Activated T-cell treated with anti-CD3 and anti-CD28 coated beads, Interleukin-2, amount 50 U/mL, for 1 hour (primary cell): Measurements from ENCODE around the gene GAS7.

Experiments used
- DNase-seq: peaks from one replicate; pipeline ENCODE4 v3.0.0-alpha.2; 2020

The GAS7 gene

DNA sequence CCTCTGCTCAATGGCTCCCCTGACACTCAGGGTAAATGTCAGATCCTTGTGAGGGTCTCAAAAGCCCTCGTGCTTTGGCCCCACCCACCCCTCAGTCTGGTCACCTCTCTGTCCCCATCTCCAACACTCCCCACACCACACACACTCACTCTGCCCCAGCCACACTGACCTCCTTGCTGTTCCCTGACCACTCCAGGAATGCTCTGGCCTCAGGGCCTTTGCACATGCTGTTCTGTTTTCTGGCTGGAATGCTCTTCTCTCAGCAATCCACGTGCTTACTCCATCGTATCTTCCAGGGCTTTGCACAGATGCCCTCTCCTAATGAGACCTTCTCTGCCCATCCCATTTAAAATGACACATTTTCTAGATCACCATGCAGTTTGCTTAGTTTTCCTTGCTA is 28.2 kb downstream of the GAS7 start:
- DNase-seq: no peak

DNA sequence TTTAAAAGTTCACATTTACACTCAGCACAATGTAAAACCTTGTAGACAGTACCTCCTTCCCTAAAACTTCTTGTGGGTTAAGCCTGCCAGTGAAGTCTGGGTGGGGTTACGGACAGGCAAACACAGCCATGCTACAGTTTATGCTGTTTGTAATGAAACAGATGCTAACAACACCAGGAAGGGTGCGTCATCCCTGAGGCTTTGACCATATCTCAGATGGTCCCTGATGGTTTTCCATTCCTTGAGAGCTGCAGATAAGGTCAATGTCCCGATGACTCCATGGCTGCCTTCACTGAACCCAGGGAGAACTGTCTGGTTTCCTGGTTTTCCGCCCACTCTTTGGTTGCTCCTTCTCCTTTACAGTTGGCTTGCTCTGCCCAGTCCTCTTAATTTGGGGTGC is 29.1 kb downstream of the GAS7 start:
- no peak for DNase-seq

DNA sequence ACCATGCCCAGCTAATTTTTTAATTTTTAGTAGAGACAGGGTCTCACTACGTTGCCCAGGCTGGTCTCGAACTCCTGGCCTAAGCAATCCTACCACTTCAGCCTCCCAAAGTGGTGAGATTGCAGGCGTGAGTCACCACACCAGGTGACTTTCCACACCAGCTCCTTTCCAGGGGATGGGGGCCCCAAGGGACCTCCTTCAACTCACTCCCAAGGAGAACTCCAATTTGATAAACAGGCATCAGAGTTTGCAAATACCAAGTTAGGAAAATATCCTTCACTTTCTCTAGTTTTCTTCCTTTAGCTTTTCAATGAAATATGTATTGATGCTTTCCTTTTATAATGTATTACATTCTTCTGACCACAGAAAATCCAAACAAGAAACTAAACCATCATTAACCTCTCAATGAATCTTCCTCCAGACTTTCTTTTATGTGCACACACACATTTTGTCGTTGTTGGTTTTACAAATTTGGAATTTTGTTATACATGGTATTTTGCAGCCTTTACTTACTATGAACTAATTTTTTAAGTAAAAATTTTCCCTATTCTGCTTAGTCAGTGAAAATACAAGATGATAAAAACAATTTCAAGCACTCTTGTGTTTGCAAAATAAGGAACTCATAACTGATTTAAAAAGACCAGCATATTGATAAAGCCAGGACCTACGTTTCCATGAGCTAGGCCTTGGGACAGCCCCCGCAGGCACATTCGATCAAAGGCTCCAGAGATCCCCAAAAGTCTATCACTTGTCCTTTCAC is 32.0 kb downstream of the GAS7 start:
- no peak for DNase-seq

- DNase-seq: no peak
Observed at GRCh38 chr17:10162096-10162495, 36.3 kb downstream of the GAS7 start.

DNA sequence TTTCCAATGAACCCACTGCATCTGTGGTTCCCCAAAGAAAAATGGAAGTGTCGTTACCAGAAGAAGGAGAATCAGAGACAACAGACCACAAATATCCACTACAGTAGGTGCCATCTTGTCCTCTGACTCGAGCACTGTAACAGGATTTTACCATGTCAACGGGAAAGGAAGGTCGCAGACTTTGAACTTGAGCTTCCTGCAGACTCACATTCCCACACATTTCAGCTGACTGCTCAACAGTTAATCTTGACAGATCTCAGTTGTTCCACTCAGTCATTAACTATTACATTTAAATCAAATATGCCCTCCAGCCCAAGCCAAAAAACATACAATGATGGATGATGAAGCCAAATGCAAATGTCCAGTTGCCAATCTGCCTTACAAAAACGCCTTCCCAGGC is 37.0 kb downstream of the GAS7 start:
- no peak for DNase-seq

DNA sequence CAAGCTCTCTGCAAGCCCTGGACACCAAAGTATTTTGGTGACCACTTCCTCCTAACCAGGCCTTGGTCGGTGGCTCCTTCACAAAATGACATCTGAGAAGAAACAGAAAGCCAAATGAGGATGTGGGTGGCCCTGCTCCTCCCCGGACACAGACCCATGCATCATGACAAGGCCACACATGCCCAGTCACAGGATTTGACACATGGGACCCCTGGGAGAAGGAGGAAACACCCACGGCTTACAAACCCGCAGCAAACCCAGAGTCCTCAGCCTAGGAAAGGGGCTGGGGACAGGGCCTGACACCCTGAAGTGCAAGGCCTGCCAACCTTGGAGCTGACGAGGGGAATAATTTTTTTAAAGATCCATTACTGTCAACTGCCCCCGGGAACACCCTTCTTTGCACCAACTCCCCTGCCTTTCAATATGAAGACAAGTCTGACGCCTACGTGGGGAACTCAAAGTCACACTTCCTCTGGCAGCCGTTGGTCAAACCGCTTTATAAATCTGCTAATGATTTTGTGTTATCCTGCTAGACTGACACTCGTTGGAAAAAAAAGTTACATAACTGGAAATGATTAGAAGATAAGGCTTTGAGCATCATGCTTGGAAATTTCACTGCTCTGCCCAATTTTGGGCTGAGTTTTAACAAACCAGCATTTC is 41.3 kb downstream of the GAS7 start:
- DNase-seq: no peak

DNA sequence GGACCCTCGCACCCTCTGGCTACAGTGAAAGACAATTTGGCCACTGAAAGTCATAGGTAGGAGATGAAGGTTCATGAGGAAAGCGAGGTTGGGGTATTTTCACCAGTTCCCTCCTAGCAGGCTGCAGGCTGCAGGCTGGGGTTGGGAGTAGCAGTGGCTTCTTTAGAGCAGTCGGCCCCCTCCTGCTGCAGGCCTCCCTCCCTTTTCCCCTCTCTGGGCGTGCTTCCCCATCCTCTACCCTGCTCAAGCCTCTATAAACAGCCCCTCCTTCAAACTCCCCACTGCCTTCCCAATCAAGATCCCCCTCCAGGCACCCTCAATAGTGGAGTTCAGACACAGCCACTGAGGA is 41.8 kb downstream of the GAS7 start:
- no peak for DNase-seq

- no peak for DNase-seq
Observed at GRCh38 chr17:10156077-10156435, 42.4 kb downstream of the GAS7 start.

GRCh38 chr17:10155371-10156076 is 42.9 kb downstream of the GAS7 start:
- DNase-seq: no peak

- DNase-seq: no peak
Observed at GRCh38 chr17:10151667-10152496, 46.5 kb downstream of the GAS7 start.

- no peak for DNase-seq
Observed at GRCh38 chr17:10149573-10150399, 48.6 kb downstream of the GAS7 start.

GRCh38 chr17:10147761-10148415 is 50.5 kb downstream of the GAS7 start:
- DNase-seq: no peak

DNA sequence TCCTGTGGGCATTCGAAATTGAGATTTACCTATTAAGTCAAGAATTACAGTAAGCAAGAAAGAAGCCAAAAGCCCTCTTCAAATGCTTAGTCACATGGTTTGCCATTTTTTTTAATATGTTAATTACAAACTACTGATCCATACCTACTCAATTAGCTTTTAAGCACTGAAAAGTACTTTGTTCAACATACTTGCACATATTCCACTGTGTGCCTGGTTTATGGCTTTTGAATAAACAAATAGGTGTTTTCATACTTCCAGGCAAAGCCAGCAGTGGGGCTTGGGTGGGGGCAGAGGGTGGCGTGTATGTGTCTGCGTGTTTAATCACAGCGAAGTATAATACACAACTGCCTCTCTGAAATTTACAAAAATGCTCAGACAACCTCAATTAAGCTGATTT is 51.4 kb downstream of the GAS7 start:
- DNase-seq: no peak

- no peak for DNase-seq
Observed at GRCh38 chr17:10144982-10145381, 53.4 kb downstream of the GAS7 start.

DNA sequence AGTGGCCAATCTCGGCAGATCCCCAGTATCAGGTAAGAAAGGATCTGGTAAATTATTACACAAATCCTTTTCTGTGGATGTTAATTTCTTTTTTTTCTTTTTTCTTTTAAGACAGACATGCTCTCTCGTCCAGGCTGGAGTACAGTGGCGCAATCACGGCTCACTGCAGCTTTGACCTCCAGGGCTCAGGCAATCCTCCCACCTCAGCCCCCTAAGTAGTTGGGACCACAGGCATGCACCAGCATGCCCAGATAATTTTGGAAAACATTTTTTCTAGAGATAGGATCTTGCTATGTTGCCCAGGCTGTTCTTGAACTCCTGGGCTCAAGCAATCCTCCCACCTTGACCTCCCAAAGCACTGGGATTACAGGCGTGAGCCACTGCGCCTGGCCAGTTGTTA is 54.0 kb downstream of the GAS7 start:
- no peak for DNase-seq

- DNase-seq: no peak
Observed at GRCh38 chr17:10141436-10141835, 57.0 kb downstream of the GAS7 start.

DNA sequence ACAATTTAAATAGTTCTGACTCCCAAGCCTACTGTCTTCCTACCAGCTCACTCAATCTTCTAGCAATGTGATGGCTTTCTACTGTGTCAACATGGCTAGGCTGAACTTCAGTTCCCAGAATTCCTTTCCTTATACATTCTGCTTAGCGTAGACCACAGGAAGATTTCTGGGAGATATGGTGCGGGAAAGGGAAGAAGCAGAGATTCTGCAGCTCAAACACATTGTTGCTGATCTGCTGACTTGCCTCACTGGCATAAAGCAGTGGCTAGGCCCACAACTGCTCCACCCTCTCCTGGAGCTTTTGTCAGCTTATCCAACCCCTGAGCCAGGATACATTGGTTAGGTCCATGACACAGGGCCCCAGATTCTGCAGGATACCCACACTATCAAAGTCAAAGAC is 58.8 kb downstream of the GAS7 start:
- no peak for DNase-seq

DNA sequence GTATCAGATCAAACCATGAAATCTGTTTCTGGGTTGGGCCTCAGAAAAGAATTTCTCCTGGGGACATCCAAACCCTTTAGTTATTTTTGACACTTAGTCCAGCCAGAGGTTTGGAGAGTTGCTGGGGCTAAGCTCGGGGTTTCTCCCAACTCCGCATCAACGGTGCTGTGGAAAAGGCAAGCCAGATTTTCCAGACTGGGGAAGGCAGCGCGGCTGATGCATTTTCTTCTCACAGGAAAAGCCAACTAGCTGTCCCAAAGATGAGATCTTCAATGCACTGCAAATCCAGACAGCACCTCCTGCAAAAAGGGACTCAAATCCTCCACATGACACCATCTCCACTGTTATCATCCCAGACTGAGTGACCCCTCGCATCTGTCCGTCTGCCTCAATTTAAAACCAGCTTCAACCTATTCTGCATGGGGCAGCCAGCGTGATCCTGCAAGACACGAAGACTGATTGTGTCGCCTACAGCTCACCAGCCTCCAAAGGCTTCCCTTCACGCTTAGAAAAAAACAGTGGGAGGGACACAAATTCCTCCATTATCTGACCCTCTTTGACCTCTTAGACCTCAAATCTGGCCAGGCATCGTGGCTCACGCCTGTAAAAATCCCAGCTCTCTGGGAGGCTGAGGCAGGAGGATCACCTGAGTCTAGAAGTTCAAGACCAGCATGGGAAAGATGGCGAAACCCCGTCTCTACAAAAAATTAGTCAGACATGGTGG is 62.0 kb downstream of the GAS7 start:
- DNase-seq: no peak

DNA sequence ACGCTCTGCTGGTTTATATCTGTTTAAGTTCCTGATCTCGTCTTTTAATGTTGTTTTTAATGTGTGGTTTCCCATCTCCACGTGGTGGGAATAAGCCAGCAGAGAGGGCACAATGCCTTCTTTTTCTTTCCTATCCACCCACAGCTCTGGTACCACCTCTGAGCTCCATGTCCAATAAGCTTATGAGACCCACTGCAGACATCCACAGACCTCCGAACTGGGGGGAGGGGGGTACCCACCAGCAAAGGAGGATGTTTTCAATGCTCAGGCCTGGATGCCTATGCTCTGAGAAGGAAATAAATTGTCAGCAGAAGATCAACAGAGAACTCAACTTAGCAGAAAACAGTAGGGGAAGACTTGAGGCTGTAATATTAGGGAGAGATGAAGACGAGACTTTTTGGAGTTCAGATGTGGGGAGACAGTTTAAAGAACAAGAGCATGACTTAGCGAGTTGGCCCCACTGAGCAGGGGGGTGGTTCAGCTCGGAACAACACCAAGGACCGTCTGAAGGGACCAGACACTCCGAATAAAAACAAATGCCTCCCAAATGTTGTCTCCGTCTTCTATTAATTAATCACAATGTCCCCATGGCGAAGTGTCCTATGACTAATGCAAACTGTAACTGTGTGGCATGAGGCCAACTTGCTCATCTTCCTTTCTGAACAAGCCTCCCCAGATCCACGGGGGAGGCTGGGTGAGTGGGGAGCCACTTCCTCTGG is 62.7 kb downstream of the GAS7 start:
- no peak for DNase-seq

DNA sequence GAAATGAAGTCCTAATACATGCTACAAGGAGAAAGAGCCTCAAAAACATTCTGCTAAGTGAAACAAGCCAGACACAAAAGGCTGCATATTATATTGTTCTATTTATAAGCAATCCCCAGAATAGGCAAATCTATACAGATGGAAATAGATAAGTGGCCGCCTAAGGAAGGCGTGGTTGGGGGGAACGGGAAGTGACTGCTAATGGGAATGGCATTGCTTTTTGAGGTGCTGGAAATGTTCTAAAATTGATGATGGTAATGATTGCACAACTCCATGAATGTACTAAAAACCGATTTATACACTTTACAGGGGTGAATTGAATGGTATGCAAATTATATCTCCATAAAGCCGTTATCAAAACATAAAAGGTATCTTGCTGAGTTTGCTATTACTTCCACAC is 67.7 kb downstream of the GAS7 start:
- DNase-seq: no peak

- no peak for DNase-seq
Observed at GRCh38 chr17:10130263-10130662, 68.1 kb downstream of the GAS7 start.
